Fibroblast of lung (primary cell): Measurements from ENCODE around the gene SLC9A3. TPM values are rescaled to one million over a fixed set of nuclear protein-coding genes. Genes with fewer than 3 reads are reported as not detected.

Experiments used
- DNase-seq, 2 donors: peaks; one replicate each; pipeline versions ENCODE4 v3.0.0 to v3.0.0-alpha.2; 2010; ENCODE audit warnings: low read depth in 2 of 2
- H2AFZ ChIP-seq: 2 replicates; pipeline ENCODE4 v1.5.1; 2012; ENCODE audit warnings: low read length, control low read depth, inconsistent platforms
- H3K27ac ChIP-seq: 2 replicates; pipeline ENCODE4 v1.5.1; 2011; ENCODE audit warnings: low read length, control low read depth; ENCODE audit not compliant: insufficient read depth
- H3K27me3 ChIP-seq: 2 replicates; pipeline ENCODE4 v1.5.1; 2011; ENCODE audit warnings: mild to moderate bottlenecking, low read length; ENCODE audit not compliant: control insufficient read depth, insufficient read depth
- H3K36me3 ChIP-seq: 2 replicates; pipeline ENCODE4 v1.5.1; 2011; ENCODE audit warnings: low read length; ENCODE audit not compliant: control insufficient read depth, insufficient read depth
- H3K4me1 ChIP-seq: 2 replicates; pipeline ENCODE4 v1.5.1; 2011; ENCODE audit warnings: low read length; ENCODE audit not compliant: control insufficient read depth, insufficient read depth; ENCODE audit errors: extremely low read depth
- H3K4me2 ChIP-seq: 2 replicates; pipeline ENCODE4 v1.5.1; 2011; ENCODE audit warnings: low read length, control low read depth; ENCODE audit not compliant: insufficient read depth; ENCODE audit errors: extremely low read depth
- H3K4me3 ChIP-seq, 4 experiments: fragments of 200-600 bp in 1 of 4; sonication (generic) in 1 of 4; replicated peaks in 1 of 4; 2 replicates each; pipeline ENCODE4 v1.5.1; 2011 to 2016; ENCODE audit warnings: low read length in 4 of 4, low read depth in 3 of 4, mild to moderate bottlenecking in 3 of 4, control low read depth in 2 of 4, inconsistent platforms in 1 of 4, mixed read lengths in 1 of 4; ENCODE audit not compliant: insufficient read depth in 1 of 4; ENCODE audit errors: control extremely low read depth in 1 of 4
- H3K79me2 ChIP-seq: 2 replicates; pipeline ENCODE4 v1.5.1; 2012; ENCODE audit warnings: mild to moderate bottlenecking, low read length, inconsistent platforms; ENCODE audit not compliant: control insufficient read depth, insufficient read depth
- H3K9ac ChIP-seq: 2 replicates; pipeline ENCODE4 v1.5.1; 2011; ENCODE audit warnings: mild to moderate bottlenecking, low read length, control low read depth; ENCODE audit not compliant: insufficient read depth
- H3K9me3 ChIP-seq: 2 replicates; pipeline ENCODE4 v1.5.1; 2012; ENCODE audit warnings: low read depth, low read length; ENCODE audit not compliant: control insufficient read depth, insufficient read depth
- H4K20me1 ChIP-seq: 2 replicates; pipeline ENCODE4 v1.5.1; 2011; ENCODE audit warnings: low read length; ENCODE audit not compliant: control insufficient read depth, insufficient read depth; ENCODE audit errors: extremely low read depth
- CTCF ChIP-seq, 2 donors: IDR thresholded peaks in 1 of 2; conservative IDR thresholded peaks in 1 of 2; 1 replicate in 1 of 2; 2 replicates in 1 of 2; pipeline ENCODE4 v1.5.1; 2011 to 2012; ENCODE audit warnings: low read length in 2 of 2, control low read depth in 1 of 2, inconsistent platforms in 1 of 2, low read depth in 1 of 2, mild to moderate bottlenecking in 1 of 2
- EZH2 ChIP-seq: IDR thresholded peaks from 2 replicates; pipeline ENCODE4 v1.5.1; 2012; ENCODE audit warnings: low read length, control low read depth, mild to moderate bottlenecking; ENCODE audit errors: missing control alignments
- polyA plus RNA-seq, 2 donors: library from polyadenylated mRNA; depleted of rRNA in 1 of 2; stranded (reverse) in 1 of 2; unstranded in 1 of 2; fragments of >200 nt; gene quantifications; 2 replicates each; pipeline ENCODE4 v1.2.1, GENCODE V29; 2011 to 2012; ENCODE audit warnings: missing spikeins in 1 of 2
- total RNA-seq: library from RNA; depleted of rRNA; stranded (reverse); fragments of >200 nt; gene quantifications from 2 replicates; pipeline ENCODE4 v1.2.1, GENCODE V29; 2014

SLC9A3 gene
- total and polyA plus RNA-seq, 2 donors (not counting 1 experiment from before 2014, with no cell fraction given), result 0.50 to 0.84 TPM

GRCh38 chr5:570446-570845, 46.2 kb upstream of the SLC9A3 start:
- no peak overlapping the region for H2AFZ ChIP-seq
- H3K4me1 ChIP-seq, result no peaks in the 10 kb centered on the region
- H3K36me3 ChIP-seq, result no peaks in the 10 kb centered on the region
- H3K9ac ChIP-seq, result no peak overlapping the region
- H3K4me3 ChIP-seq, result no peak overlapping the region
- no peak for TF ChIP-seq CTCF (conservative IDR thresholded peaks at IDR 0.05 in 1 of 2, IDR thresholded peaks at IDR 0.05 in 1 of 2; ENCODE audit: low read depth in 1 of 2, low read length in 2 of 2)
- DNase-seq, result no peak
- no peaks in the 10 kb centered on the region for H3K79me2 ChIP-seq
- no peaks in the 10 kb centered on the region for H4K20me1 ChIP-seq
- H3K4me2 ChIP-seq, result no peak overlapping the region
- H3K27ac ChIP-seq, result no peak overlapping the region
- peaks cover 21% of the 10 kb centered on the region for H3K27me3 ChIP-seq
- no peaks in the 10 kb centered on the region for H3K9me3 ChIP-seq

- Histone ChIP-seq H3K4me3 (no peak overlapping the region), H4K20me1 (no peaks in the 10 kb centered on the region), H2AFZ (no peak overlapping the region), H3K9ac (no peak overlapping the region), H3K4me1 (no peaks in the 10 kb centered on the region), H3K9me3 (no peaks in the 10 kb centered on the region), H3K27ac (no peak overlapping the region), H3K36me3 (no peaks in the 10 kb centered on the region), H3K79me2 (no peaks in the 10 kb centered on the region), H3K27me3 (peaks cover 20% of the 10 kb centered on the region), H3K4me2 (no peak overlapping the region)
- TF ChIP-seq CTCF (conservative IDR thresholded peaks at IDR 0.05 in 1 of 2, IDR thresholded peaks at IDR 0.05 in 1 of 2; ENCODE audit: low read depth in 1 of 2, low read length in 2 of 2) (no peak), EZH2 (no peak)
- no peak for DNase-seq
Observed at GRCh38 chr5:569868-570361, 45.7 kb upstream of the SLC9A3 start.

- no peak overlapping the region for H3K4me3 ChIP-seq
- H3K4me2 ChIP-seq, result no peak overlapping the region
- no peaks in the 10 kb centered on the region for H3K9me3 ChIP-seq
- DNase-seq, result no peak
- H3K27me3 ChIP-seq, result peaks cover 19% of the 10 kb centered on the region
- no peaks in the 10 kb centered on the region for H4K20me1 ChIP-seq
- no peak overlapping the region for H3K27ac ChIP-seq
- H3K36me3 ChIP-seq, result no peaks in the 10 kb centered on the region
- no peaks in the 10 kb centered on the region for H3K79me2 ChIP-seq
- no peak overlapping the region for H2AFZ ChIP-seq
- no peak for TF ChIP-seq CTCF (conservative IDR thresholded peaks at IDR 0.05 in 1 of 2, IDR thresholded peaks at IDR 0.05 in 1 of 2; ENCODE audit: low read depth in 1 of 2, low read length in 2 of 2)
- TF ChIP-seq EZH2, result no peak
- no peak overlapping the region for H3K9ac ChIP-seq
- no peaks in the 10 kb centered on the region for H3K4me1 ChIP-seq
Observed at GRCh38 chr5:569358-569867, 45.2 kb upstream of the SLC9A3 start.
